ENCODE data around the gene ERC2. TPM values are rescaled to one million over a fixed set of nuclear protein-coding genes. Genes with fewer than 3 reads are reported as not detected.

ERC2 gene
- total and polyA plus RNA-seq, 2 of the 8 experiments (the other 6 are each of a cell fraction or from before 2014, with no cell fraction given) = 16.4 to 22.8 TPM

- CTCF ChIA-PET (ENCODE audit: partially characterized antibody) = no interaction called here
- Histone ChIP-seq H3K4me3 (ENCODE audit: extremely low read depth in 1 of 4, insufficient read depth in 2 of 4, low read depth in 3 of 4, low read length in 4 of 4) (no peak overlapping the region), H2BK120ac (replicated peaks; ENCODE audit: low read depth, low read length) (no peak overlapping the region), H4K20me1 (replicated peaks in 1 of 2; ENCODE audit: control insufficient read depth in 1 of 2, insufficient read depth in 2 of 2, low read length in 2 of 2) (no peaks in the 10 kb centered on the region), H4K8ac (ENCODE audit: extremely low read depth, insufficient read depth, low read length) (no peak overlapping the region), H3K27me3 (replicated peaks in 1 of 4; ENCODE audit: control insufficient read depth in 3 of 4, extremely low read depth in 1 of 4, insufficient read depth in 3 of 4, low read length in 3 of 4) (no peaks in the 10 kb centered on the region), H3K56ac (replicated peaks; ENCODE audit: insufficient read length, low read depth, low read length) (no peak overlapping the region), H4K5ac (ENCODE audit: insufficient read length, low read depth, low read length) (no peak overlapping the region), H2AFZ (ENCODE audit: low read length) (no peak overlapping the region), H2BK5ac (ENCODE audit: low read depth, low read length) (no peak overlapping the region), H3K79me1 (ENCODE audit: low read depth, low read length) (no peaks in the 10 kb centered on the region), H3K27ac (ENCODE audit: low read depth, low read length) (no peak overlapping the region), H3K23ac (ENCODE audit: insufficient read length) (no peak overlapping the region), H2BK12ac (ENCODE audit: low read depth, low read length) (no peak overlapping the region), H3K4ac (replicated peaks; ENCODE audit: insufficient read length, low read depth, low read length) (no peak overlapping the region), H2AK5ac (ENCODE audit: low read depth, low read length) (no peak overlapping the region), H3K14ac (ENCODE audit: insufficient read length) (no peak overlapping the region), H3K18ac (ENCODE audit: extremely low read depth, low read length) (no peak overlapping the region), H4K91ac (replicated peaks; ENCODE audit: insufficient read length, low read length) (no peak overlapping the region), H3K4me1 (replicated peaks in 1 of 4; ENCODE audit: control insufficient read depth in 3 of 4, insufficient read depth in 4 of 4, low read length in 3 of 4) (peaks cover 0 to 9% (median 5%) of the 10 kb centered on the region in 4 experiments; a peak in 5 of 7 replicates), H3K23me2 (ENCODE audit: low read depth, low read length) (no peaks in the 10 kb centered on the region; the same call in 1 of the 2 replicates), H3K9me3 (ENCODE audit: insufficient read depth in 2 of 2, low read depth in 1 of 2, low read length in 1 of 2) (no peaks in the 10 kb centered on the region), H2BK15ac (ENCODE audit: low read length) (no peak overlapping the region), H3K9ac (replicated peaks in 1 of 4; ENCODE audit: extremely low read depth in 1 of 4, low read depth in 3 of 4, low read length in 3 of 4) (no peak overlapping the region), H2BK20ac (ENCODE audit: low read length) (no peak overlapping the region), H3K79me2 (ENCODE audit: control insufficient read depth in 1 of 2, insufficient read depth in 2 of 2, low read length in 2 of 2) (no peaks in the 10 kb centered on the region), H3K4me2 (ENCODE audit: insufficient read depth in 1 of 2, low read depth in 2 of 2, low read length in 2 of 2) (no peak overlapping the region), H3K36me3 (ENCODE audit: control insufficient read depth in 2 of 4, insufficient read depth in 4 of 4, low read length in 3 of 4) (no peaks in the 10 kb centered on the region)
- no peak for DNase-seq (ENCODE audit: low read depth in 1 of 2, low spot score in 2 of 2)
- POLR2A ChIA-PET (ENCODE audit: partially characterized antibody) = no interaction called here
- FAIRE-seq = no peak
- no peak for TF ChIP-seq CEBPB (IDR thresholded peaks at IDR 0.05; ENCODE audit: low read depth, low read length)
- no peak for TF ChIP-seq SIX5 (IDR thresholded peaks at IDR 0.05; ENCODE audit: low read depth, low read length)
- no peak for TF ChIP-seq TAF1 (IDR thresholded peaks at IDR 0.05; ENCODE audit: low read depth, low read length)
- TF ChIP-seq RAD21 (IDR thresholded peaks at IDR 0.05 in 1 of 2, conservative IDR thresholded peaks at IDR 0.05 in 1 of 2; ENCODE audit: low read depth in 2 of 2, low read length in 2 of 2) = no peak
- TF ChIP-seq SRF (IDR thresholded peaks at IDR 0.05; ENCODE audit: low read depth, low read length) = no peak
- no peak for TF ChIP-seq YY1 (IDR thresholded peaks at IDR 0.05; ENCODE audit: low read depth, low read length)
- TF ChIP-seq JUND (IDR thresholded peaks at IDR 0.05; ENCODE audit: low read length) = no peak
- TF ChIP-seq POLR2A (IDR thresholded peaks at IDR 0.05; ENCODE audit: control extremely low read depth in 1 of 2, low read depth in 2 of 2, low read length in 2 of 2) = no peak
- no peak for TF ChIP-seq SAP30 (IDR thresholded peaks at IDR 0.05; ENCODE audit: insufficient read depth, insufficient replicate concordance, low read length)
- TF ChIP-seq KDM5A (IDR thresholded peaks at IDR 0.05; ENCODE audit: low read length) = no peak
- no peak for TF ChIP-seq CREB1 (IDR thresholded peaks at IDR 0.05)
- no peak for TF ChIP-seq CBX8 (IDR thresholded peaks at IDR 0.05; ENCODE audit: borderline replicate concordance, low read depth, low read length)
- no peak for TF ChIP-seq BACH1 (IDR thresholded peaks at IDR 0.05; ENCODE audit: low read length)
- no peak for TF ChIP-seq EGR1 (IDR thresholded peaks at IDR 0.05; ENCODE audit: borderline replicate concordance, low read depth, low read length)
- TF ChIP-seq TCF12 (IDR thresholded peaks at IDR 0.05; ENCODE audit: low read depth, low read length) = no peak
- no peak for TF ChIP-seq CHD1 (IDR thresholded peaks at IDR 0.05; ENCODE audit: low read depth, low read length)
- no peak for TF ChIP-seq SIN3A (conservative IDR thresholded peaks at IDR 0.05 in 1 of 2, IDR thresholded peaks at IDR 0.05 in 1 of 2; ENCODE audit: low read depth in 1 of 2, low read length in 2 of 2)
- TF ChIP-seq CHD2 (IDR thresholded peaks at IDR 0.05; ENCODE audit: low read length) = no peak
Measured at GRCh38 chr3:56197991-56198390, 270.3 kb downstream of the ERC2 start.

Data from H1 (cell line).